ENCODE data around the gene BEND7.

DNA sequence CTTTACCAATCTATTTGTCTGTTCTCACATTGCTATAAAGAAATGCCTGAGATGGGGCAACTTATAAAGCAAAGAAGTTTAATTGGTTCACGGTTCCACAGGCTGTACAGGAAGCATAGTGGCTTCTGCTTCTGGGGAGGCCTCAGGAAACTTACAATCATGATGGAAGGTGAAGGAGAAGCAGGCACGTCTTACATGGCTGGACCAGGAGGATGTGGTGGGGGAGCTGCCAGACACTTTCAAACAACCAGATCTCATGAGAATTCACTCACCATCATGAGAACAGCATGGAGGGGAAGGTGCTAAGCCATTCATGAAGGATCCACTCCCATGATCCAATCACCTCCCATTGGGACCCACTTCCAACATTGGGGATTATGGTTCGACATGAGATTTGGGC lies 115.9 kb downstream of the BEND7 start:
- TF ChIP-seq, protein P1, sequence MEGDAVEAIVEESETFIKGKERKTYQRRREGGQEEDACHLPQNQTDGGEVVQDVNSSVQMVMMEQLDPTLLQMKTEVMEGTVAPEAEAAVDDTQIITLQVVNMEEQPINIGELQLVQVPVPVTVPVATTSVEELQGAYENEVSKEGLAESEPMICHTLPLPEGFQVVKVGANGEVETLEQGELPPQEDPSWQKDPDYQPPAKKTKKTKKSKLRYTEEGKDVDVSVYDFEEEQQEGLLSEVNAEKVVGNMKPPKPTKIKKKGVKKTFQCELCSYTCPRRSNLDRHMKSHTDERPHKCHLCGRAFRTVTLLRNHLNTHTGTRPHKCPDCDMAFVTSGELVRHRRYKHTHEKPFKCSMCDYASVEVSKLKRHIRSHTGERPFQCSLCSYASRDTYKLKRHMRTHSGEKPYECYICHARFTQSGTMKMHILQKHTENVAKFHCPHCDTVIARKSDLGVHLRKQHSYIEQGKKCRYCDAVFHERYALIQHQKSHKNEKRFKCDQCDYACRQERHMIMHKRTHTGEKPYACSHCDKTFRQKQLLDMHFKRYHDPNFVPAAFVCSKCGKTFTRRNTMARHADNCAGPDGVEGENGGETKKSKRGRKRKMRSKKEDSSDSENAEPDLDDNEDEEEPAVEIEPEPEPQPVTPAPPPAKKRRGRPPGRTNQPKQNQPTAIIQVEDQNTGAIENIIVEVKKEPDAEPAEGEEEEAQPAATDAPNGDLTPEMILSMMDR (optimal IDR thresholded peaks at IDR 0.05 in 1 of 3, IDR thresholded peaks at IDR 0.05 in 1 of 3, conservative IDR thresholded peaks at IDR 0.05 in 1 of 3; ENCODE audit: extremely low read depth in 1 of 3, insufficient read depth in 2 of 3, low read length in 3 of 3): no peak
- TF ChIP-seq EZH2 (IDR thresholded peaks at IDR 0.05; ENCODE audit: low read length): no peak
